NB4 (cell line): Measurements from ENCODE around the gene MIA.

Experiments used
- MAX ChIP-seq: IDR thresholded peaks from 2 replicates; pipeline ENCODE4 v1.6.1; 2011; ENCODE audit warnings: low read depth, low read length
- POLR2A ChIP-seq: IDR thresholded peaks from 2 replicates; pipeline ENCODE4 v1.6.1; 2011; ENCODE audit warnings: mild to moderate bottlenecking; ENCODE audit not compliant: insufficient read length; ENCODE audit errors: extremely low read depth
- TF ChIP-seq, protein P1 (sequence below): IDR thresholded peaks from one replicate; pipeline ENCODE4 v1.5.1; 2012; ENCODE audit warnings: low read depth, low read length

DNA sequence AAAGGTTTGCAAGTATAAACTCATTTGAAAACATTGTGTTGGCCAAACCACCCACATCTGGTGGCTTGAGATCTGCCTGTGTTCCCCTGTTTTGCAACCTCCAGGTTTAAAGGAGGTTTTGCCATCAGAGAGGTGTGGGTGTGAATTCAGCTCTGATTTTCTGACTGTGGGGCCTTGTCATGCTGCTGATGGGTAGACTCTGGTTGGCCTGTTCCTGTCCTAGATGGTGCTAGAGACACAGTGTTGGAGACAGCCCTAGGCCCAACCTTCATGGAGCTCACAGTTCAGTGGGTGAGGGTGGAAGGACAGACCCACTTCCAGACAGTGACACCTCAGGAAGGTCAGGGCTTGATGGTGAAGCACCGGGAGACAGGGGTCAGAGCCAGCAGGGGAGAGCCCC, 10.2 kb downstream of the MIA start:
- TF ChIP-seq, protein P1, sequence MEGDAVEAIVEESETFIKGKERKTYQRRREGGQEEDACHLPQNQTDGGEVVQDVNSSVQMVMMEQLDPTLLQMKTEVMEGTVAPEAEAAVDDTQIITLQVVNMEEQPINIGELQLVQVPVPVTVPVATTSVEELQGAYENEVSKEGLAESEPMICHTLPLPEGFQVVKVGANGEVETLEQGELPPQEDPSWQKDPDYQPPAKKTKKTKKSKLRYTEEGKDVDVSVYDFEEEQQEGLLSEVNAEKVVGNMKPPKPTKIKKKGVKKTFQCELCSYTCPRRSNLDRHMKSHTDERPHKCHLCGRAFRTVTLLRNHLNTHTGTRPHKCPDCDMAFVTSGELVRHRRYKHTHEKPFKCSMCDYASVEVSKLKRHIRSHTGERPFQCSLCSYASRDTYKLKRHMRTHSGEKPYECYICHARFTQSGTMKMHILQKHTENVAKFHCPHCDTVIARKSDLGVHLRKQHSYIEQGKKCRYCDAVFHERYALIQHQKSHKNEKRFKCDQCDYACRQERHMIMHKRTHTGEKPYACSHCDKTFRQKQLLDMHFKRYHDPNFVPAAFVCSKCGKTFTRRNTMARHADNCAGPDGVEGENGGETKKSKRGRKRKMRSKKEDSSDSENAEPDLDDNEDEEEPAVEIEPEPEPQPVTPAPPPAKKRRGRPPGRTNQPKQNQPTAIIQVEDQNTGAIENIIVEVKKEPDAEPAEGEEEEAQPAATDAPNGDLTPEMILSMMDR = no peak
- TF ChIP-seq POLR2A (no peak), MAX (no peak)
